Hematopoietic multipotent progenitor cell (in vitro differentiated cells): ENCODE results near the gene SARS2. TPM values are rescaled to one million over a fixed set of nuclear protein-coding genes. Genes with fewer than 3 reads are reported as not detected.
"Not testable (repeated sequence)": the region's sequence is repeated elsewhere in the genome, so short reads cannot be mapped to it uniquely, and the experiment has no call there.

Experiments
- DNase-seq, 3 donors: peaks; one replicate each; pipeline ENCODE4 v3.0.0-alpha.2; 2011 to 2015; ENCODE audit warnings: low read depth in 2 of 3, low spot score in 2 of 3
- total RNA-seq: library from RNA; depleted of rRNA; stranded (reverse); fragments of >200 nt; gene quantifications from one replicate; pipeline ENCODE4 v1.2.3, GENCODE V29; 2012

The SARS2 gene
- total RNA-seq = 37.2 TPM

- peak; percentile 91 to 100 (median 95) for DNase-seq
Observed at GRCh38 chr19:38929929-38930775, at the start of gene SARS2. TSS of gene SARS2 (minus strand) at chr19:38930763. CDS start at chr19:38930736, 27 bp downstream.

GRCh38 chr19:38979812-38980211, 49.2 kb upstream of the SARS2 start:
- peak in 1 of 3 donors; percentile 10 for DNase-seq

GRCh38 chr19:38978326-38978689, 47.7 kb upstream of the SARS2 start:
- DNase-seq = no peak

GRCh38 chr19:38977445-38978325, 47.1 kb upstream of the SARS2 start:
- DNase-seq = peak in 2 of 3 donors; percentile 54 to 67

- DNase-seq = no peak
Observed at GRCh38 chr19:38975861-38976271, 45.3 kb upstream of the SARS2 start.

- peak in 2 of 3 donors; percentile 15 to 22 for DNase-seq
Observed at GRCh38 chr19:38975214-38975860, 44.8 kb upstream of the SARS2 start, which contains the start of gene FBXO17. TSS of gene FBXO17 (minus strand) at chr19:38975742. CDS start at chr19:38950319, 25,423 bp downstream.

GRCh38 chr19:38974624-38975213, 44.2 kb upstream of the SARS2 start:
- no peak for DNase-seq

- DNase-seq = no peak
Observed at GRCh38 chr19:38971672-38972071, 41.1 kb upstream of the SARS2 start.

GRCh38 chr19:38970664-38971532, 40.3 kb upstream of the SARS2 start:
- no peak for DNase-seq

GRCh38 chr19:38966149-38966548, 35.6 kb upstream of the SARS2 start:
- not testable (repeated sequence) for DNase-seq

GRCh38 chr19:38964738-38965137, 34.2 kb upstream of the SARS2 start:
- no peak for DNase-seq

GRCh38 chr19:38959618-38960017, 29.1 kb upstream of the SARS2 start:
- DNase-seq = no peak

GRCh38 chr19:38958301-38958700, 27.7 kb upstream of the SARS2 start:
- DNase-seq = no peak

GRCh38 chr19:38956264-38956663, 25.7 kb upstream of the SARS2 start:
- DNase-seq = no peak

GRCh38 chr19:38953677-38954076, 23.1 kb upstream of the SARS2 start:
- no peak for DNase-seq

GRCh38 chr19:38952395-38953165, 22.0 kb upstream of the SARS2 start:
- DNase-seq = peak in 2 of 3 donors; percentile 53 to 81

- DNase-seq = no peak
Observed at GRCh38 chr19:38951187-38951586, 20.6 kb upstream of the SARS2 start.

GRCh38 chr19:38949580-38950367, 19.2 kb upstream of the SARS2 start:
- DNase-seq = peak; percentile 36 to 92 (median 86)
